Skin epidermis (tissue), 12 donors: ENCODE measurements around the gene SHANK2.
A peak's percentile ranks its signal among the peaks of the same experiment; 100 is the strongest.

Source experiments
- H3K27ac ChIP-seq, 21 experiments: fragments of 200-600 bp; sonication (generic) in 11 of 21; one replicate each; pipeline ENCODE4 v1.5.0; 2020; ENCODE audit warnings: mild to moderate bottlenecking in 3 of 21, inconsistent platforms in 2 of 21, moderate library complexity in 2 of 21
- H3K4me3 ChIP-seq, 7 experiments: fragments of 200-600 bp; sonication (generic) in 2 of 7; one replicate each; pipeline ENCODE4 v1.5.0; 2020; ENCODE audit warnings: inconsistent platforms in 2 of 7, mild to moderate bottlenecking in 2 of 7, moderate library complexity in 1 of 7

The SHANK2 gene

DNA sequence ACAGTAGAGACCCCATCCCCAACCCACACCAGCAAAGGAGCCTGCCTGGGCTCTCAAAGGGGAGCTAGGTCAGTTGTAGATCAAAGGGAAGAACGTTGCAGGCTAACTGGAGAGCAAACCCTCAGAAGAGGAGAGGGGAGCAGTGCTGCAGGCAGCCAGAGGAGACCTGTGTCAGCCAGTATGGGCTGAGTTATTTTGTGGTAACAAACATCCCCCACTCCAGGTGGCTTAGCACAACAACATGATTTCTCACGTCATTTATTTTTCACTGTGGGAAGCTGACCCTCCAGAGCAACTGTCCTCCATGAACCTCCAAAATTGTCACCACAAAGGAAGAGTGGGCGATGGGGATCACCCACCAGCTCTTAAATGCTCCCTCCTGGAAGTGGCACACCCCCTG, 19.8 kb upstream of the SHANK2 start:
- no peak overlapping the region for H3K4me3 ChIP-seq
- no peak overlapping the region for H3K27ac ChIP-seq

DNA sequence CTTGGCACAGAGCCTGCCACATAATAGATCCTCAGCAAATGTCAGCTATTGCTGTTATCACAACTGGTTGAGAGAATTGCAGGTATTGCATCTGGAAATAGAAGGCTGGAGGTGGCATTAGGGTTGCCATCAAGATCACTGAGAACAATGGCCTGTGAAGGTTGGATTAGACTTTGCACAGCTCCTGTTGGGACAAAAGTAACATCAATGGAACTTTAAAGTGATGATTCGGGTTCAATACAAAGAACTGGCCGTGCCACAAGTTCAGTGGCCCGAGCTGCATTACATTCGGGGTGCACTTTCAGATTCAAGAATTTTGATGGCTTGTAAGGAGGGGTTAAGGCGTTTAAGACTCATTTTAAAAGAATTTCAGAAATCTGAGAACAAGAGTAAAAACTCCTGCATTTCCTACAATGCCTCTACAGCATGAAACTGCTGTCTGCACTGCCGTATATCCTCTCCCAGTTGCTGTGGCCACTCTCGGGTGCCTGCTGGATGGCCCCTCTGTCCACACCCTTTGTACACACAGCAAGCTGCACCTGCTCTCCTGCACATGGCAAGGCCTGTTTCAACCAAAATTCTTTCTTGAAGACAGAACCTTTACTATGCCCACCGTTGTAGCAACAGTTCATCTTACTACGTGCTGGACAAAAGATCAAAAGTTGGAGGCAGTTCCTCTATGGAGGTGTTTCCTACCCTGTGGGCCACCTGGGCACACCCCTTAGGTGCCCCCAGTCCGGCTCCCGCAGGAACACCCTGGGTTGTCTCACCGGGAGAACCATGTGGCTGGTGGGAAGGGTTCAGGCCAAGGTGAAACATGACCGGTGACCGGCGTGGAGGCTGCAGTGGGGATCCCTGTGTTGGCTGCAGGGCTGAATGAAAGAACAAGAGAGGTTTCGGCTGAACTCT, 17.5 kb upstream of the SHANK2 start:
- H3K27ac ChIP-seq, result no peak overlapping the region
- H3K4me3 ChIP-seq, result no peak overlapping the region

DNA sequence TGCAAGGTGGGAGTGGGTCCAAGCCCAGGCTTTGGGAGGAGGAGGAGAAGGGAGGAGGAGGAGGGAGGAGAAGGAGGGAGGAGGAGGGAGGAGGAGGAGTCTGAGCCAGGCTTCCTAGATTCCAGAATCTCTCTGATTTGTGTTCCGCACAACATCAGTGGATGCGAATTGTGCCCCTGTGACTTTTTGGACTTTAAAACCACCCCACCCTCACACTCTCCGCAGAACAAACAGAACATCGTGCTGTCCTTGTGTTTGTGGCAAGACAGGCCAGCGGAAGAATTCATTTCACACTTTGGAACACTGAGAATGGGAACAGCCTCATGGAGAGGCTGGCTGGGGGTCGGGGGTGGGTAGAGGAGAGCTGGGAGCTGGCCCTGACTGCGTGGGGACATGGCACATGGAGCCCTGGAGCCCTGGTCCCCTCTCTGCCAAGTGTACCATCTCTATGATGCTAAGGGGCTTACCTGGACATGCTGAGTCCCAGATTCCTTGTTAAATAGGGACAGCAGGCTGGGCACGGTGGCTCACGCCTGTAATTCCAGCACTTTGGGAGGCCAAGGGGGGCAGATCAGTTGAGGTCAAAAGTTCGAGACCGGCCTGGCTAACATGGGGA, 16.4 kb upstream of the SHANK2 start:
- Histone ChIP-seq H3K4me3 (no peak overlapping the region), H3K27ac (no peak overlapping the region)

DNA sequence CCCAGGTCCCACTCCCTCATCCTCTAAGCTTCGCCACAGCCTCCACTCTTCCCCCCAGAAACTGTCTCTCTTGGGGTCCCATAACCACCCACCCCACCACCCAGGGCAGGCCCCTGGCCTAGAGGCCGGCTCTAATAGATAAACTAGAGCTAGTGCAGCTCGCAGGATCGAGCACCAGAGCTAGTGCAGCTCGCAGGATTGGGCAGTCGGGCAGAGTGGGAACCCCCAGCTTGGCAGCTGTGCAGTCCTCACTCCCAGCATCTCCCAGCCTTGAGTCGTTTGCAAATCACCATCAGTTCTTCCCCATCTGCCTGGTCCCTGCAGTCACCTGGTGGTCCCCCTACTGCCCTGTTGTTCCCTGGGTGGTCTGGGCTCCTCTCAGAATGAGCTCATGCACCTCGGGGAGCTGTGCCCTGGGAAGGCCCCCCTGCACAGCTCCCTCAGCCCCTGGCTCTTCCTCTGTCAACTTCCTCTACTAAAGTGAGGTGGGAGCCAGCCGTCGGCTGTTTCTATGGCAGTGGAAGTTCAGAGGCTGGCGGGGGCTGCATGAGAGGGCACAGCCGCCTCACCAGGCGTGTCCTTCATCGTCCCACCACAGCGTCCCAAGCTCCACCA, 15.5 kb upstream of the SHANK2 start:
- Histone ChIP-seq H3K4me3 (no peak overlapping the region), H3K27ac (no peak overlapping the region)

DNA sequence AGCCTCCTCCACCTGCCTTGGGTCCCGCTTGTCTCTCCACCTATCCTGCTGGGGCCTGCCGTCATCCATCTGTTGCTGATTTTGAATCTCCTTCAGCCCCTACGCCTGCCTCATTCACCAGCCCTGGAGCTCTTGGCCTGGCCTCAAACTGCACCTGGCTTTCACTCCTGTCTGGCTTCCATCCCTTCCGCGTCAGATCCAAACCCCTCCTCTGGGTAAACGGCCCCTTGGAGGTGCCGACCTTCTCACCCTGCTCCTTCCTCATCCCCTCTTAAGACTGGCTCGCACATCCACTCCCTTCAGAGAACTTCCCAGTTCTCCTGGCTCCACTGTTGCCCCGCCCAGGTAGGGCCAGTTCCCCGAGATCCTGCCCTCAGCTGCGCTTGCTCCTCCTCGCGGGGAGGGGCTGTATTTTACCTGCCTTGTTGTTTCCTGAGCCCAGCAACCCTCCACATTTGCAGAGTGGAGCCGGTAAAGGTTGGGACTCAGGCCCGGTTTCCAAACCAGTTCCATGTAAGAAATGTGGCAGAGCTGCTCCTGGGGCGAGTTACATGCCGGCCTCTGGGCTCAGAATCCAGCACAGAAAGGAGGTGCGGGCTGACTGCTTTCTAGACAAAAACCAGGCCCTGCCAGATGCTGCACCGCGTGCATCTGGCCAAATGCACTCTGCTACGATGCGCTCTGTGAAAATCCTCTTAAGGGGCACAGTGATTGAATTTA, 13.9 kb upstream of the SHANK2 start:
- Histone ChIP-seq H3K4me3 (no peak overlapping the region), H3K27ac (peak overlapping the region in 2 of 21 experiments; percentile 17 to 41)

DNA sequence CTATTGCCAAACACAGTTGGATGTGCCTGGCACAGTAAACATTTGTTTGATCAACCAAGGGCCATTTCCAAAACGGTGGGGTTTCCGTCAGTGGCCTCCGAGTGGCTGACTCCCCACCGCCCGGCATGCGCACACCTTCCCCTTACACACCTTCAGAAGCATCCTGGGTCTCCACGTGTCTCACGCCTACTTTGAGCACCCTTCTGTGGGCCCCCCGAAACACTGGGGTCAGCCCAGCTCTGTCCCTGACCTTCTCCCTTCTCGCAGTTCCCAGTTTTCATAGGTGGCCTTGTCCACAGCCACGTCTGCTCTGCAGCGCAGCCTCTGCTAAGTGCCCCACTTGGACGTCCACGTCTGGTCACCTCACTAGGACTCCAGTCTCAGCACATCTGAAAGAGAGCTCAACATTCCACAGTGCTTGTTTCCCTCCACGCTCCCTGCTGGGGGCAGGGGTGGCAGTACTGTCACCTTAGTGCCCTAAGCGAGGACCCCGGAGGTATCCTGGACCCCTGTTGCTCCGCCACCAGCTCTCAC, 13.2 kb upstream of the SHANK2 start:
- Histone ChIP-seq H3K4me3 (no peak overlapping the region), H3K27ac (peak overlapping the region in 2 of 21 experiments; percentile 17 to 41)

DNA sequence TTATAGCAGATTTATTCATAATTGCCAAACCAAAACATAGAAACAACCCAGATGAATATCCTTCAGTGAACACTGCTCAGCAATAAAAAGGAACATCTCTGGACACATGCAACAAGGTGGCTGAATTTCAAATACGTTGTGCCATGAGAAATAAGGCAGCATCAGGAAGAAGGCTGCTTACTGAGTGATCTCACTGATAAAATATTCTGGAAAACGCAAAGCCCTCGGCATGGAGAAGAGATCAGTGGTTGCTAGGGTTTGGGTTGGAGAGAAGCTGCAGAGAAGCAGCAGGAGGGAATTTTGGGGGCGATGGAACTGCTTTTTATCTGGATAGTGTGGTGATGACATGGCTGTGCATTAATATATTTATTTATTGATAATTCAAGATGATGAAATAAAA, 11.0 kb upstream of the SHANK2 start:
- no peak overlapping the region for H3K27ac ChIP-seq

DNA sequence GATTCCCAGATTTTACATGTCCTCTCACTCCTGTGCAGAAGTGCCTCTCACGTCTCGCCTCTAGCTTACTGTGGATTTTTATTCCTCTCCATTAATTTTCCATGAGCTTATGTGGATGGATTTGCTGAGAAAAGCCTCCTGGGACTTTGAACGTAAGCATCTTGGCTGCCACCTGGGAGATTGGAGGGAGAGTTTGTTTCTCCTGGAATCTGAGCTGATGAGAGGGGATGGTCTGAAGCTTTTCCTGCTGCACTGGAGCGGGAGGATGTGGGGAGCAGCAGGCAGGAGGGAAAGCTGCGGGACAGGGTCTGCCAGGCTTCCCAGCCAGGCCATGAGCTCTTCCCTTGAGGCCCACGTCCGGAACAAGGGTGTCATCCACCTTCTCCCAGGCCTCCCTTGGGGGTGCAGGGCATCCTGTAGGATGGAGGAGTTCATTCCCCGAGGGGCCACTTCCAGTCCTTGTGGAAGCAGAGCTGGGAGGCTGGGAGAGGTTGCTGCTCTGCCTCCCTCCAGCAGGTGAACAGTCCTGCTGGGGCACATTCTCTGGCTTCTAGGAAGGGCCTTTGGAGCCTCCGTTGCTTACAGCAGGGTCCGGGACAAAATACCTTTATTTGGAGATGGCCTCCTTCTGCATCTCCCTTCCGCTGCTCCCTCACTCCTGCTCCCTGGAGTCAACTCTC, 3.6 kb upstream of the SHANK2 start:
- H3K27ac ChIP-seq, result no peak overlapping the region
- H3K4me3 ChIP-seq, result no peak overlapping the region

More for the DNA sequence above, 11.0 kb upstream of the SHANK2 start:
- no peak overlapping the region for H3K4me3 ChIP-seq

DNA sequence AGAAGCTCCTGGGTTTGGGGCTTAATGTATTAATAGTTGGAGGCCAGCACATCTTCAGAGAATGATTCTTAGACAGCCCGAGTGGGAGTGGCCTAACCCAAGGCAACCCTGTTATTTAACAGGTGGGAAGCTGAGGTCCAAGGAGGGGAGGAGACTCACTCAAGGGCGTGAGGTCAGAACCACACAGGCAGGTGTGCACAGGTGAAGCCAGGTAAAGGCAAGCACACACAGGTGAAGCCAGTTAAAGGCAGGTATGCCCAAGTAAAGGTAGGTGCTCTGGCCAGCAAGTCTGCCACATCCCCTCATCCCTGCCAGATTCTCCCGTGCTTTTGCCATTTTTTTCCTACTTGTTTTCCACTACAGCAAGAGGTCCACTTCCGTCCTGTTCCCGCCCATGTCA, 2.9 kb upstream of the SHANK2 start:
- Histone ChIP-seq H3K27ac (no peak overlapping the region), H3K4me3 (no peak overlapping the region)

DNA sequence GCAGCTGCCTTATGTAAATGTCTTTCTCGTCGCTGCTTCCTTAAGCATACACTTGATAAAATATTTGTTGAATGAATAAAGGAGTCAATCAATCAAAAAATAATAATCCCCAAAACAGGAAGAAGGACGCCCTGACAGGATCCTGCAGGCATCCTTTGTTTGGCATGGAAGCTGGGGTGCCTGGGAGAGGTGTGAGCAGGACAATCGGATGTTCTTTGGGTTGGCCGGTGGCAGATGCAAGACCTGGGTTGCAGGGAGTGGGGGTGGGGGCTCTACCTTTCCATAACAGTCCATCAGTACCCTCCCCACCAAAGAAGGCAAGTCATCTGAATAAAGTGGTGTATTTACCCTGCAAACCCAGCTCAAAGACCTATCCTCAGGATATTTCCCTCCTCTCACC, 1.4 kb upstream of the SHANK2 start:
- no peak overlapping the region for H3K27ac ChIP-seq

DNA sequence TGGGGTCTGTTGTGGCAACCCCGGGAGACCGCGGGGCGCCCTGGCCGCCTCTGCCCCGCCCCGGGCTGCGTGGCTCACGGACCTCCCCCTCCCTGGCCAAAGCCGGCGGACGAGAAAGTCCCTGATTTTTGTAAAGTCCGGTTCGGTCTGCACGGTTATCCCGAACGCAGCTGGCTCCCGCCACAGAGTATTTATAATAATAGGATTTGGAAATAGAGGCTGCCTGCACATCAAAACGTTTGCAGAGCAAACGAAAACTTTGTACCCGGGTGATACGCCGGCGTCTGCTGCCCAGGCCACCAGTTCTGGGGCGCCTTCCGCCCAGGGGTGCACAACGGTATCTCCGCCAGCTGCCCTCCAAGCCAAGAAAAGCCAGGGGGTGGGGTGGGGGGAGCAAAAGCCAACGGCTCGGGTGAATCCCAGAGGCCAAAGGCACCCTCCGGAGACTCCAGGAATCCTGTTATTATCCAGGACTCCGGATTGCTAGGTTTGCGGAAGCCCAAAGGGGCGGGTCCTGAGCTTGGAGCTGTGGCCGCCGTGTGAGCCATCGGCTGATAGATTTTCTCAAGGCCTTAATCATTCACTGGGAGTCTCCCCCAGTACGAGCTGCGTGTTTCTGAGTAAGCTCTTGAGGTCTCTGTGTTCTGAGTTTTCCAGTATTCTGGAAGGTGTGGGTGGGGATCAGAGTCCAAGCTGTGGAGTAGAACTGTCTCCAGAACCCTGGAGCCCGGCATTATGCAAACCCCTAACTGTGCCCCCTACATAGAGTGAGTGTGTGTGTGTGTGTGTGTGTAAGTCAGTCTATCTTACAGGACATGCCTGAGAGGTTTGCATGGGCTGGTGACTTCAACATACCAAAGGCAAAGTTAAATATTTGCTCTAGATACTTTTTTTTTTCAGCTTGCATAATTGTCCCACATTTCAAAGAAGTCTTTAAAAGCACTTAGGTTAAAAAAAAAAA, 673 bp upstream of the SHANK2 start:
- H3K4me3 ChIP-seq, result peak overlapping the region; percentile 22 to 49 (median 36)
- peak overlapping the region in 5 of 21 experiments; percentile 3 to 68 (median 59) for H3K27ac ChIP-seq

More for the DNA sequence above, 1.4 kb upstream of the SHANK2 start:
- no peak overlapping the region for H3K4me3 ChIP-seq

DNA sequence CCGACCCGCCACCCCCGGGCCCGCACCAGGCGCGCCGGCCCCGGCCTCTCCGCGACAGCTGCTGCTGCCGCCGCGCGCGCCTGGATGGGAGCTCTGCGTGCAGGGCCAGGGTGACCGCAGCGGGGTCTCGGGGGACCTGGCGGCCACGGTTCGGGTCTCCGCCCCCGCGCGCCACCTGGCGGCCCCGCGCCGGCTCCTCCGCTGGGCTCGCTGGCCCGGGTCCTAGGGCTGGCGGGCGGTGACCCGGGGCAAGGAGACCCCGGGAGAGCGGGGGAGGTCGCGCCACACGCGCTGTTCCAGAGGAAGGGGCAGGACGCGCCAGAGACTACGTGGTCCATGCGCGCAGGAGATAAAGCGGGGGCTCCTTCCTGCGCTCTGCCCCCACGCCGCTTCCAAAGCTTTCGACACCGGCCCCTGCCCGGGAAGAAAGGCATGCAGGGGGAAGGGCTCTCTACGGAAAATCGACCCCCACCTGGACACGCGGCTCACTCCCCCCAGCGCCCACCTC, 562 bp downstream of the SHANK2 start:
- peak overlapping the region in 8 of 21 experiments; percentile 13 to 68 (median 58) for H3K27ac ChIP-seq
- peak overlapping the region; percentile 22 to 49 (median 36) for H3K4me3 ChIP-seq

DNA sequence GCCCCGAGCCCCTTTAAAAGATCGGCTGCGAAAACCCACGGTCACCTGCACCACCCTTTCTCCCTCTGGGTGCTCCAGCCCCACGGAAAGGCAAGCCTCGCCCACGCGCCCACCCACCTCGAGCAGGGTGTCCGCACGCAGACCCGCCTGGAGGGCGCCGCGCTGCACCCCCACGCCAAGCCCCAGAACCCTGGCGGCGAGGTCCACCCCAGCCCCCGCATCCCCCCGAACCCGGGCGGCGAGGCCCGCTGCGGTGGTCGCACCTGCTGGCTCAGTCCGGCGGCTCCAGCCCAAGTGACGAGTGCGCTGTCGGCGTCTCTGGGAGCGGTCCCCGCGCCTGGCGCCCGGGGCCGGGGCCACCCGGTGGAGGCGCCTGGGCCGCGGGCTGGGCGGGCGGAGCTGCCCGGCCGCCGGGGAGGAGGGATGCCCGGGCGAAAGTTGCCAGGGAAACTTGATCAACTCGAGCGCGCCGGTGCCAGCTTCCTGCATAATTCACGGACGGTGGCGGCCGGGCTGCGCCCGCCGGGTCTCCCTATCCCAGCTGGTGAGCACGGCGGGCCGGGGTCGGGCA, 1.1 kb downstream of the SHANK2 start:
- Histone ChIP-seq H3K27ac (peak overlapping the region in 3 of 21 experiments; percentile 57 to 68 (median 59)), H3K4me3 (peak overlapping the region in 6 of 7 experiments; percentile 29 to 49 (median 39))

DNA sequence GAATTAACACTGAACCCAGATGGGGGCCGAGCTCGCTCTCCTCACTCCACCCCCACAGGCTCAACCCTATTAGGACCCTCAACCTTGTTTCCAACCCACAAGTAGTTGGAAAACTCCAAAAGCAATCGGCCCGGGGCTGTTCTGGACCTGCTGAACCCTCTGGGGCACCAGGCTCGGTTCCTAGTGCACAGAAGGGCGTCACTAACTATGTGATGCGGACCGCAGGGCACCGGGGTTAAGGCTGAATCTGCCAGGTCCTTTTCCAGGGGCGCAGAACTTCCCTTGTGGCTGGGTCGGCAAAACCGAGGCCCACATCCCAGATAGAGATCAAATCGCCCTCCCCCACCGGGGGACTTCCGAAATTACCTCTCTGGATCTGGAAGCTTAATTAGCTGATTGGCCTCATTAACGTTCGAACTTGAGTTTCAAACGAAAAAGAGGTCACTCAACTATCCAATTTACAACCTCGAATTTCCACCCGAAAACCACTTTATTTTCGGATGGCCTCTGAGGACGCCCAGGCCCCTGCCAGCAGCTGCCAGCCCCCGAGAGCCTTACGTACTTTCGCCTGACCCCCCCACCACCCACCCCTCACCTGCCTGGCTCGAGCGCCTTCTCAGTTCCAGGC, 1.7 kb downstream of the SHANK2 start:
- peak overlapping the region in 3 of 7 experiments; percentile 30 to 49 (median 48) for H3K4me3 ChIP-seq
- H3K27ac ChIP-seq, result peak overlapping the region in 1 of 21 experiments; percentile 68

DNA sequence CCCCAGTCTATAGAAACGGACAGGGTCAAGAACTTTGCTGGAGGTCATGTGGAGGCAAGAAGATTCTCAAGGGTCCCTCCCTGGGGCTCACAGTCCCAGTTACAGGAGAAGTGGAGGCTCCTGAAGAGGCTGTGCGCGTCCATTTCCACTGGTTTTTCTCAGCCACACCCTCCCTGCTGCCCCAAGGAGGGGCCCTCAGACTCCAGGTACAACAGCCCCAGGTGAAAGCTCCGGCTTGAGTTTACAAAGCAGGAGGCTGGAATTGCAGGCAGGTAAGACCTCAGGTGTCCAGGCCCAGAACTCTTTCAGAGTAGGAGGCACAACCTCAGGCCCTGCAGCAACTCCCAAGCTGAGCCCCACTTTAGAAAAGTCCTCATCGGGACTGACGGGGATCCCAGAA, 3.1 kb downstream of the SHANK2 start:
- H3K4me3 ChIP-seq, result no peak overlapping the region
- no peak overlapping the region for H3K27ac ChIP-seq

DNA sequence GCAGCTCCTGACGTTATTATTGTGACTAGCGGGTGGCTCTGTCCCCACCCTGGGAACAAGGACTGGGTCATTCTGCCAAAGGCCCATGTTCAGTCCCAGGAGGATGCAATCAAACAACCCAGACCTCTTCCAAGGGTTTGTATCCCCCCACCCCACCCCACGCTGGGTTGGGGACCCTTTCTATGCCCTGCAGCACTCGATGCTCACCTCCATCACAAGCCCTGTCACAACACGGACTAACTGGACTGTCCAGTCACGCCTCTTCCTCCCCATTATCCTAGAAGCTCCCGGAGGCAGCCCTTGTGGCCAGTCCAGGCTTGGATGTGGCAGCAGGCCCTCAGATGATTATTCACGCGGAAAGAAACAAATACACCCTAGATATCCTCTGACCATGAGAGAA, 3.7 kb downstream of the SHANK2 start:
- no peak overlapping the region for H3K27ac ChIP-seq

DNA sequence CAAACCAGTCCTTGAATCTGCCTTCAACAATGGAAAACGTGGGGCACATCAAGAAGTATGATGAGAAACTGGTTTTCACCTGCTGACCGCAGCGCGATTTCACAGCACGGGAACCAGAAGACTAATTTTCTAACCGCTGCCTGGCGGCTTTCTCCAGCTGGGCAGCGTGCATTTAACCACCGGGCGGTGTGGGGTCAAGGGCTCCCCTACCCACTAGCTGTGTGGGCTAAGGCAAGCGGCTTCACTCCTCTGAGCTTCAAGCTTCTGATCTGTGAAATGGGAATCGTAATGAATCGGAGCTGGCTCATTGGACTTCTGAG, 4.2 kb downstream of the SHANK2 start:
- Histone ChIP-seq H3K4me3 (no peak overlapping the region), H3K27ac (no peak overlapping the region)

More for the DNA sequence above, 3.7 kb downstream of the SHANK2 start:
- no peak overlapping the region for H3K4me3 ChIP-seq
